Measurements from ENCODE around the gene MAP3K5.
"Not testable (repeated sequence)": the region's sequence is repeated elsewhere in the genome, so short reads cannot be mapped to it uniquely, and the experiment has no call there.

Gene MAP3K5

GRCh38 chr6:136718476-136718875 is 73.8 kb downstream of the MAP3K5 start (continued):
- no peak for TF ChIP-seq OSR1 (CRISPR knock-in tag; IDR thresholded peaks at IDR 0.05)
- TF ChIP-seq ZFP30 (CRISPR knock-in tag; IDR thresholded peaks at IDR 0.05): no peak
- TF ChIP-seq BACH2 (CRISPR knock-in tag; IDR thresholded peaks at IDR 0.05; ENCODE audit: borderline replicate concordance): no peak
- TF ChIP-seq TOX (CRISPR knock-in tag; IDR thresholded peaks at IDR 0.05; ENCODE audit: borderline replicate concordance): no peak
- TF ChIP-seq ISL1 (CRISPR knock-in tag; IDR thresholded peaks at IDR 0.05): no peak

- ATAC-seq: peak; percentile 44; the same call in 2 of the 3 replicates
- TF ChIP-seq TCF4 (CRISPR knock-in tag; IDR thresholded peaks at IDR 0.05; ENCODE audit: borderline replicate concordance) (no peak), TSHZ2 (CRISPR knock-in tag; IDR thresholded peaks at IDR 0.05) (no peak)
Observed at GRCh38 chr6:136717716-136717990, 74.6 kb downstream of the MAP3K5 start.

GRCh38 chr6:136716917-136717715 is 75.2 kb downstream of the MAP3K5 start:
- TF ChIP-seq ZNF70 (CRISPR knock-in tag; IDR thresholded peaks at IDR 0.05) (no peak), CSDC2 (CRISPR knock-in tag; IDR thresholded peaks at IDR 0.05) (no peak), BACH2 (CRISPR knock-in tag; IDR thresholded peaks at IDR 0.05; ENCODE audit: borderline replicate concordance) (no peak)
- no peak for ATAC-seq

GRCh38 chr6:136712642-136713041 is 79.6 kb downstream of the MAP3K5 start:
- ATAC-seq: not testable (repeated sequence)

GRCh38 chr6:136711644-136712043 is 80.6 kb downstream of the MAP3K5 start:
- no peak for ATAC-seq
- TF ChIP-seq BACH2 (CRISPR knock-in tag; IDR thresholded peaks at IDR 0.05; ENCODE audit: borderline replicate concordance): no peak
- TF ChIP-seq ARNTL (CRISPR knock-in tag; IDR thresholded peaks at IDR 0.05; ENCODE audit: borderline replicate concordance, low read depth): no peak
- no peak for TF ChIP-seq TSHZ2 (CRISPR knock-in tag; IDR thresholded peaks at IDR 0.05)
- TF ChIP-seq PPARA (CRISPR knock-in tag; IDR thresholded peaks at IDR 0.05; ENCODE audit: borderline replicate concordance): no peak
- TF ChIP-seq TCF4 (CRISPR knock-in tag; IDR thresholded peaks at IDR 0.05; ENCODE audit: borderline replicate concordance): no peak
- TF ChIP-seq ZFP3 (CRISPR knock-in tag; IDR thresholded peaks at IDR 0.05): no peak
- TF ChIP-seq ISL1 (CRISPR knock-in tag; IDR thresholded peaks at IDR 0.05): no peak
- no peak for TF ChIP-seq POU6F1 (CRISPR knock-in tag; IDR thresholded peaks at IDR 0.05; ENCODE audit: borderline replicate concordance, low read depth)
- no peak for TF ChIP-seq ZC3H10 (CRISPR knock-in tag; IDR thresholded peaks at IDR 0.05)
- TF ChIP-seq OSR1 (CRISPR knock-in tag; IDR thresholded peaks at IDR 0.05): no peak
- no peak for TF ChIP-seq ESRRG (CRISPR knock-in tag; IDR thresholded peaks at IDR 0.05)
- no peak for TF ChIP-seq CREB5 (CRISPR knock-in tag; IDR thresholded peaks at IDR 0.05; ENCODE audit: low read depth)
- TF ChIP-seq CSRNP3 (CRISPR knock-in tag; IDR thresholded peaks at IDR 0.05): no peak
- TF ChIP-seq ZNF8 (CRISPR knock-in tag; IDR thresholded peaks at IDR 0.05): no peak
- TF ChIP-seq ZNF565 (CRISPR knock-in tag; conservative IDR thresholded peaks at IDR 0.05; ENCODE audit: low read depth): no peak
- no peak for TF ChIP-seq PATZ1 (CRISPR knock-in tag; IDR thresholded peaks at IDR 0.05; ENCODE audit: borderline replicate concordance)
